PC-3 (cell line): ENCODE measurements around the gene PTGER2. TPM values are rescaled to one million over a fixed set of nuclear protein-coding genes. Genes with fewer than 3 reads are reported as not detected.
A peak's percentile ranks its signal among the peaks of the same experiment; 100 is the strongest.

Source experiments
- ATAC-seq: fragments of 200-7000 bp; cut with Tn5 transposase; 2 replicates; pipeline ENCODE4 v1.9.1; 2020; ENCODE audit warnings: mild to moderate bottlenecking, moderate library complexity
- BruUV-seq: library from RNA; stranded (reverse); fragments of 400-500 nt; replicated peaks from 2 replicates; lab custom pipeline; 2021; lab: Mats Ljungman, UMichigan
- CTCF ChIA-PET: fragments of 300-600 bp; sonication (Branson Sonifier 250); formaldehyde crosslinking; loops from one replicate; lab custom pipeline; 2022; ENCODE audit warnings: antibody characterized with exemption; lab: Charles Lee
- POLR2A ChIA-PET: fragments of 300-600 bp; sonication (Branson Sonifier 250); formaldehyde crosslinking; loops from one replicate; lab custom pipeline; 2022; ENCODE audit warnings: antibody characterized with exemption; ENCODE audit not compliant: unreplicated experiment; lab: Charles Lee
- DNase-seq: peaks from one replicate; pipeline ENCODE4 v3.0.0-alpha.2; 2015
- H2AFZ ChIP-seq: fragments of 300-600 bp; sonication (generic); 2 replicates; pipeline ENCODE4 v1.6.0; 2016; ENCODE audit warnings: antibody characterized with exemption, low read length
- H3F3A ChIP-seq: fragments of 300-600 bp; sonication (generic); one replicate; pipeline ENCODE4 v1.6.0; 2017; ENCODE audit warnings: antibody characterized with exemption, low read length, control low read depth, mild to moderate bottlenecking; ENCODE audit not compliant: unreplicated experiment
- H3K27ac ChIP-seq: fragments of 300-600 bp; sonication (generic); 2 replicates; pipeline ENCODE4 v1.5.1; 2016; ENCODE audit warnings: mild to moderate bottlenecking, low read length
- H3K27me3 ChIP-seq: fragments of 300-600 bp; sonication (generic); 2 replicates; pipeline ENCODE4 v1.6.1; 2016; ENCODE audit warnings: low read length, mixed read lengths
- H3K36me3 ChIP-seq: fragments of 300-600 bp; sonication (generic); 2 replicates; pipeline ENCODE4 v1.6.1; 2016; ENCODE audit warnings: low read depth, mixed run types, low read length, mixed read lengths
- H3K4me1 ChIP-seq: fragments of 300-600 bp; sonication (generic); 2 replicates; pipeline ENCODE4 v1.5.1; 2016; ENCODE audit warnings: low read length; ENCODE audit not compliant: insufficient read depth
- H3K4me2 ChIP-seq: fragments of 300-600 bp; sonication (generic); 2 replicates; pipeline ENCODE4 v1.6.0; 2016; ENCODE audit warnings: low read length
- H3K4me3 ChIP-seq: fragments of 300-600 bp; sonication (generic); 2 replicates; pipeline ENCODE4 v1.5.1; 2016; ENCODE audit warnings: mild to moderate bottlenecking, low read length, mixed read lengths
- H3K79me2 ChIP-seq: fragments of 300-600 bp; sonication (generic); 2 replicates; pipeline ENCODE4 v1.6.1; 2017; ENCODE audit warnings: low read length, mixed read lengths
- H3K9ac ChIP-seq: fragments of 300-600 bp; sonication (generic); 2 replicates; pipeline ENCODE4 v1.6.0; 2016; ENCODE audit warnings: mild to moderate bottlenecking, low read length
- H3K9me2 ChIP-seq: fragments of 300-600 bp; sonication (generic); replicated peaks from 2 replicates; pipeline ENCODE4 v1.6.1; 2016; ENCODE audit warnings: mixed run types, low read length, mixed read lengths
- H3K9me3 ChIP-seq: fragments of 300-600 bp; sonication (generic); 2 replicates; pipeline ENCODE4 v1.6.1; 2016; ENCODE audit warnings: low read length, mixed read lengths
- H4K20me1 ChIP-seq: fragments of 300-600 bp; sonication (generic); 2 replicates; pipeline ENCODE4 v1.6.1; 2016; ENCODE audit warnings: low read length, mixed read lengths
- EZH2 ChIP-seq: fragments of 300-600 bp; sonication (generic); IDR thresholded peaks from one replicate; pipeline ENCODE4 v1.6.1; 2017; ENCODE audit warnings: antibody characterized with exemption, mild to moderate bottlenecking, low read length; ENCODE audit not compliant: unreplicated experiment
- EZH2phosphoT487 ChIP-seq: fragments of 300-600 bp; sonication (generic); IDR thresholded peaks from 2 replicates; pipeline ENCODE4 v1.6.1; 2018; ENCODE audit warnings: mild to moderate bottlenecking, antibody characterized with exemption, low read length, borderline replicate concordance
- intact Hi-C: fragments of 100-400 bp; cut with micrococcal nuclease; formaldehyde crosslinking; loops from 2 replicates; pipeline ENCODE4 v1.9.0; 2023
- total RNA-seq: library from RNA; depleted of rRNA; stranded (reverse); fragments of >200 nt; gene quantifications from 2 replicates; pipeline ENCODE4 v1.2.3, GENCODE V29; 2014
- TF ChIP-seq, protein P1 (sequence below): fragments of 300-600 bp; sonication (generic); conservative IDR thresholded peaks from 2 replicates; pipeline ENCODE4 v1.5.1; 2017; ENCODE audit warnings: antibody characterized with exemption, low read depth, mild to moderate bottlenecking, low read length

PTGER2 gene
- total RNA-seq, 1 experiment from 2014 or later, result 4.7 TPM

DNA sequence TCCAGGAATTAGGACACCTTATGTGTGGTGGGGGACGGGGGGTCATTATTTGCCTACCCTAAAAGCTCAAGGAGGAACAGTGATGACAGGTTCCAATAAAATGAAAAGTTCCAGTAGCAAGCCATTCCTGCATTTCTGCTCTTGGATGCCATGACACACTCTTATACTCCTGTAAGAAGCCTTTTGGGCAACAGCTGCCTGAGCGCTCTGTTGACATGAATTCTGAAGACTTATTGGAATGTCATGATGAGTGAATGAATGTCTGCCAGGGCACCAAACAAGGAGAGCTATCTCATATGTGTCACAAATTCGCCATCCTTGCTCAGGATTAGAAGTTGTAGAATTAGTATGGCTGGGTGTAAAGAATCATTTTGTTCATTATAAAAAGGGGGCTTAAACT is 36.3 kb downstream of the PTGER2 start:
- intact Hi-C loops, result loop anchor here (2.0 kb wide), 1 partner anchor 18 kb away; no protein-coding TSS in a partner anchor
- H3K9me3 ChIP-seq, result no peaks in the 10 kb centered on the region
- POLR2A ChIA-PET, result no interaction called here
- CTCF ChIA-PET, result no interaction called here
- H3K27ac ChIP-seq, result no peak overlapping the region
- H3K4me1 ChIP-seq, result peaks cover 73% of the 10 kb centered on the region
- H3K9ac ChIP-seq, result no peak overlapping the region
- H3K36me3 ChIP-seq, result no peaks in the 10 kb centered on the region
- H3K4me2 ChIP-seq, result no peak overlapping the region
- no peaks in the 10 kb centered on the region for H3K79me2 ChIP-seq
- no peak overlapping the region for H3K4me3 ChIP-seq
- DNase-seq (no peak), ATAC-seq (no peak)
- H3F3A ChIP-seq, result peaks cover 19% of the 10 kb centered on the region
- no peaks in the 10 kb centered on the region for H4K20me1 ChIP-seq
- no TSS peak for BruUV-seq
- H3K27me3 ChIP-seq, result no peaks in the 10 kb centered on the region
- H3K9me2 ChIP-seq, result no peaks in the 10 kb centered on the region
- no peak for TF ChIP-seq EZH2
- TF ChIP-seq, protein P1, sequence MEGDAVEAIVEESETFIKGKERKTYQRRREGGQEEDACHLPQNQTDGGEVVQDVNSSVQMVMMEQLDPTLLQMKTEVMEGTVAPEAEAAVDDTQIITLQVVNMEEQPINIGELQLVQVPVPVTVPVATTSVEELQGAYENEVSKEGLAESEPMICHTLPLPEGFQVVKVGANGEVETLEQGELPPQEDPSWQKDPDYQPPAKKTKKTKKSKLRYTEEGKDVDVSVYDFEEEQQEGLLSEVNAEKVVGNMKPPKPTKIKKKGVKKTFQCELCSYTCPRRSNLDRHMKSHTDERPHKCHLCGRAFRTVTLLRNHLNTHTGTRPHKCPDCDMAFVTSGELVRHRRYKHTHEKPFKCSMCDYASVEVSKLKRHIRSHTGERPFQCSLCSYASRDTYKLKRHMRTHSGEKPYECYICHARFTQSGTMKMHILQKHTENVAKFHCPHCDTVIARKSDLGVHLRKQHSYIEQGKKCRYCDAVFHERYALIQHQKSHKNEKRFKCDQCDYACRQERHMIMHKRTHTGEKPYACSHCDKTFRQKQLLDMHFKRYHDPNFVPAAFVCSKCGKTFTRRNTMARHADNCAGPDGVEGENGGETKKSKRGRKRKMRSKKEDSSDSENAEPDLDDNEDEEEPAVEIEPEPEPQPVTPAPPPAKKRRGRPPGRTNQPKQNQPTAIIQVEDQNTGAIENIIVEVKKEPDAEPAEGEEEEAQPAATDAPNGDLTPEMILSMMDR, result no peak
- TF ChIP-seq EZH2phosphoT487, result no peak
- H2AFZ ChIP-seq, result no peak overlapping the region

DNA sequence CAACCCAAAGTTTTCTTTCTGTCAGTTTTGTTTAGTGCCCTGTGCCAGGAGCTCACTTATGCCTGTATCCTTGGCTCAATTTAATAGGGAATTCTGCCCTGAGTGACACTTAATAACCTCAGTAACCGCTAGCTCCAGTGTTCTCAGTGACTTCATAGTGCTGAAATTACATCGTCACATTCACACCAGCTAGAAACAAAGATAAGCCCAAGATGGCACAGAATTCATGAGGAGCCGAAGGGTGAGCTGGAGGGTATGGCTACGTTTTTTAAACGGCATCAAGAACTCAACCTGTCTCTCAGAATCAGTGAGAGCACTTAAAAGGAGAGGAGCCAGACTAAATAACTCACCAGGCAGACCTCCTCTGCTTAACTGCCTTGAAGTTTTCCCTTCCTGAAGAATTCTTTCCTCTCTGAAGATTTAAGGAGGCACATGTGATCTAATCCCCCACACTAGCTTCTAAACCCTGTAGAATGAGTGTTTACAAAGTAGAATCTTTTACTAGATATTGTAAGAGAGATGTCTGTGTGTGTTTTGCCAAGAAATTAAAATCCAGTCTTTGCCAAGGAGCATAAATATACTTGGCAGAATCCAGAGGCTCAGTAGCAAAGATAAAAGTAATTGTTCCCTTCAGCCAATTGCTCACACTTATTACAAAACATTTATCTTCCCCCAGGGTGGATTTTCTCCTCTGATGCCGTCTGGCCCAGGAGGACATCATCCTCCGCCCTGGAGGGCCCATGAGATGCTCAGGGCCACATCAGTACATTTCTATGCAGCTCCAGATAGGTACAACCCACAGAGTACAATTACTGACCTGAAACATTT is 37.3 kb downstream of the PTGER2 start:
- H3K4me2 ChIP-seq, result no peak overlapping the region
- no peak overlapping the region for H3K9ac ChIP-seq
- peaks cover 22% of the 10 kb centered on the region for H3F3A ChIP-seq
- no peak overlapping the region for H3K4me3 ChIP-seq
- H3K4me1 ChIP-seq, result peaks cover 83% of the 10 kb centered on the region
- no peaks in the 10 kb centered on the region for H3K9me3 ChIP-seq
- no peaks in the 10 kb centered on the region for H4K20me1 ChIP-seq
- ChIA-PET POLR2A (no interaction called here), CTCF (no interaction called here)
- no peaks in the 10 kb centered on the region for H3K27me3 ChIP-seq
- H3K79me2 ChIP-seq, result no peaks in the 10 kb centered on the region
- DNase-seq, result peak; percentile 57
- intact Hi-C loops, result loop anchor here (2.0 kb wide), 1 partner anchor 17 kb away; no protein-coding TSS in a partner anchor
- H3K36me3 ChIP-seq, result no peaks in the 10 kb centered on the region
- no peak overlapping the region for H2AFZ ChIP-seq
- ATAC-seq, result peak; percentile 11
- TF ChIP-seq, protein P1, result no peak
- TF ChIP-seq EZH2phosphoT487 (no peak), EZH2 (no peak)
- no peaks in the 10 kb centered on the region for H3K9me2 ChIP-seq
- no TSS peak for BruUV-seq
- H3K27ac ChIP-seq, result peak overlapping the region; percentile 17

DNA sequence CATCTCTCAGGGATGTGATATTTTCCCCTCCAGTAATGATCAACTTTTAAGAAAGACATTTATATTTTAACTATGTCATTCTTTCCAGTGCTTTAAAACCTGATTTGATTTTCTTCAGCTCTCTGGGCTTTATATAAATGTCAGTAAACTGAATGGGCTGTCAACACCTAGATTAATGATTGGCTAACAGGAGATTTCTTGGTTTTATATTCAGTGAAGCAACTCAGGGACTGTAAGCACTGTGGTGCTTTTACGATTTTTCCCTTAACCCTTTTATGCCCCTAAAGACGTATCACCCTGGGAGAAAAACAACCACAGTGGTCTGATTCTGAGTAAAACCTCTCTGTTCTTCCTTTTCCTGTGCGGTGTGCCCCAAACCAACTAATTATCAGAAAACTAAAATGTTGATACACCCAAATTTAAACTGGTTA is 38.0 kb downstream of the PTGER2 start:
- H3K27me3 ChIP-seq, result no peaks in the 10 kb centered on the region
- DNase-seq (no peak), ATAC-seq (no peak)
- H3K27ac ChIP-seq, result peak overlapping the region; percentile 17; the same call in 1 of the 2 replicates
- ChIA-PET CTCF (no interaction called here), POLR2A (interaction anchor here (0.6 kb wide), 1 partner anchor 41 kb away, joined by 6 read pairs; no protein-coding TSS in a partner anchor)
- H3K4me1 ChIP-seq, result peaks cover 85% of the 10 kb centered on the region
- H3K9me3 ChIP-seq, result no peaks in the 10 kb centered on the region
- H4K20me1 ChIP-seq, result no peaks in the 10 kb centered on the region
- no peak overlapping the region for H3K4me3 ChIP-seq
- peaks cover 21% of the 10 kb centered on the region for H3F3A ChIP-seq
- no peak overlapping the region for H3K4me2 ChIP-seq
- no peak overlapping the region for H3K9ac ChIP-seq
- H3K36me3 ChIP-seq, result no peaks in the 10 kb centered on the region
- TF ChIP-seq EZH2 (no peak), EZH2phosphoT487 (no peak)
- TF ChIP-seq, protein P1, result no peak
- intact Hi-C loops, result no loop called here
- no TSS peak for BruUV-seq
- H3K79me2 ChIP-seq, result no peaks in the 10 kb centered on the region
- no peak overlapping the region for H2AFZ ChIP-seq
- H3K9me2 ChIP-seq, result no peaks in the 10 kb centered on the region
